Fibroblast of lung (primary cell): ENCODE data around the gene MACO1.

Experiments used
- EZH2 ChIP-seq: IDR thresholded peaks from 2 replicates; pipeline ENCODE4 v1.5.1; 2012; ENCODE audit warnings: low read length, control low read depth, mild to moderate bottlenecking; ENCODE audit errors: missing control alignments
- TF ChIP-seq, protein P1 (sequence below), 2 donors: IDR thresholded peaks in 1 of 2; conservative IDR thresholded peaks in 1 of 2; 1 replicate in 1 of 2; 2 replicates in 1 of 2; pipeline ENCODE4 v1.5.1; 2011 to 2012; ENCODE audit warnings: low read length in 2 of 2, control low read depth in 1 of 2, inconsistent platforms in 1 of 2, low read depth in 1 of 2, mild to moderate bottlenecking in 1 of 2

DNA sequence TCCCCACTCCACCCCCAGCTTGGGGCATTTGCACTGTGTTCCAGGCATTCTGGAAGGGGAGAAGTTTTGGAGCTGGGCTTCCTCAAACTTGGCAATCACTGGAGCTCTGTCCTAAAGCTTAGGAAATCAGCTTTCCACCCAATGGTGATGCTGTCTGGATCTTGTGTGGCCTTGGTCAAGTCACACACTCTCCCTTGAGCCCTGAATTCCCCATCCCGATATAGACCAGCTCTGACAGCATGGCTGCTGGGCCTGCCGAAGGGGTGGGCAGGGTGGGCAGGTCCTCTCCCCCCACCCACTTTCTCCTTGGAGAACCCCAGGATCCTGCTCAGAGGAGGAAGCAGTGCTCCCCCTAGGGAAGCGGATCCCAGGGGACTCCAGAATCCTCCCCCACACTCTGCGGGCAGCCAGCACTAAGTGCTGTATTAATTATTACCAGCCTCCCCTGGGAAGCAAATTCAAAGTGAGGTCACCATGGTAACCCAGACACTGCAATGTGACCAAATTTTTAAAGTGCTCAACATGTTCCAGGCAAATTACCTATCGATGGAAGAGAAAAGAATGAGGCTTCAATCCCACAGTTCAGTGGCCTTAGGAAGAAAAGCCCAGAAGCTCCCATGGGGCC lies 91.4 kb downstream of the MACO1 start:
- TF ChIP-seq, protein P1, sequence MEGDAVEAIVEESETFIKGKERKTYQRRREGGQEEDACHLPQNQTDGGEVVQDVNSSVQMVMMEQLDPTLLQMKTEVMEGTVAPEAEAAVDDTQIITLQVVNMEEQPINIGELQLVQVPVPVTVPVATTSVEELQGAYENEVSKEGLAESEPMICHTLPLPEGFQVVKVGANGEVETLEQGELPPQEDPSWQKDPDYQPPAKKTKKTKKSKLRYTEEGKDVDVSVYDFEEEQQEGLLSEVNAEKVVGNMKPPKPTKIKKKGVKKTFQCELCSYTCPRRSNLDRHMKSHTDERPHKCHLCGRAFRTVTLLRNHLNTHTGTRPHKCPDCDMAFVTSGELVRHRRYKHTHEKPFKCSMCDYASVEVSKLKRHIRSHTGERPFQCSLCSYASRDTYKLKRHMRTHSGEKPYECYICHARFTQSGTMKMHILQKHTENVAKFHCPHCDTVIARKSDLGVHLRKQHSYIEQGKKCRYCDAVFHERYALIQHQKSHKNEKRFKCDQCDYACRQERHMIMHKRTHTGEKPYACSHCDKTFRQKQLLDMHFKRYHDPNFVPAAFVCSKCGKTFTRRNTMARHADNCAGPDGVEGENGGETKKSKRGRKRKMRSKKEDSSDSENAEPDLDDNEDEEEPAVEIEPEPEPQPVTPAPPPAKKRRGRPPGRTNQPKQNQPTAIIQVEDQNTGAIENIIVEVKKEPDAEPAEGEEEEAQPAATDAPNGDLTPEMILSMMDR (conservative IDR thresholded peaks at IDR 0.05 in 1 of 2, IDR thresholded peaks at IDR 0.05 in 1 of 2; ENCODE audit: low read depth in 1 of 2, low read length in 2 of 2) = no peak
- no peak for TF ChIP-seq EZH2
